Neural progenitor cell (in vitro differentiated cells): ENCODE results near the gene BAIAP3. TPM values are rescaled to one million over a fixed set of nuclear protein-coding genes. Genes with fewer than 3 reads are reported as not detected.

Experiments used
- DNase-seq: peaks from one replicate; pipeline ENCODE4 v3.0.0-alpha.2; 2016; ENCODE audit warnings: low spot score
- H2AFZ ChIP-seq: fragments of 200-600 bp; sonication (generic); replicated peaks from 2 replicates; pipeline ENCODE4 v1.6.1; 2016; ENCODE audit warnings: antibody characterized with exemption
- H3F3A ChIP-seq: fragments of 200-600 bp; sonication (generic); 2 replicates; pipeline ENCODE4 v1.6.1; 2016; ENCODE audit warnings: antibody characterized with exemption, low read depth
- H3K27ac ChIP-seq: fragments of 200-600 bp; sonication (generic); 2 replicates; pipeline ENCODE4 v1.5.1; 2016; ENCODE audit warnings: mild to moderate bottlenecking
- H3K27me3 ChIP-seq: fragments of 200-600 bp; sonication (generic); 2 replicates; pipeline ENCODE4 v1.6.1; 2016; ENCODE audit warnings: mild to moderate bottlenecking, moderate library complexity
- H3K36me3 ChIP-seq: fragments of 200-600 bp; sonication (generic); 2 replicates; pipeline ENCODE4 v1.5.1; 2016
- H3K4me1 ChIP-seq: fragments of 200-600 bp; sonication (generic); 2 replicates; pipeline ENCODE4 v1.6.1; 2016; ENCODE audit warnings: mixed run types
- H3K4me2 ChIP-seq: fragments of 200-600 bp; sonication (generic); 2 replicates; pipeline ENCODE4 v1.6.1; 2016
- H3K4me3 ChIP-seq: fragments of 200-600 bp; sonication (generic); 2 replicates; pipeline ENCODE4 v1.5.1; 2016
- H3K79me2 ChIP-seq: fragments of 200-600 bp; sonication (generic); 2 replicates; pipeline ENCODE4 v1.6.1; 2016; ENCODE audit warnings: low read depth
- H3K9ac ChIP-seq: fragments of 200-600 bp; sonication (generic); 2 replicates; pipeline ENCODE4 v1.6.1; 2016
- H3K9me3 ChIP-seq: fragments of 200-600 bp; sonication (generic); 2 replicates; pipeline ENCODE4 v1.5.1; 2016; ENCODE audit warnings: low read depth
- H4K20me1 ChIP-seq: fragments of 200-600 bp; sonication (generic); 2 replicates; pipeline ENCODE4 v1.6.1; 2016; ENCODE audit warnings: low read depth
- H3K27ac Mint-ChIP-seq: 3 replicates; pipeline ENCODE4 v1.8.0; 2021; ENCODE audit warnings: mixed read lengths
- H3K27me3 Mint-ChIP-seq: 2 replicates; pipeline ENCODE4 v1.8.0; 2022; ENCODE audit warnings: low read depth, mild to moderate bottlenecking, inconsistent platforms, moderate library complexity, mixed read lengths; ENCODE audit not compliant: insufficient read depth
- H3K36me3 Mint-ChIP-seq: 3 replicates; pipeline ENCODE4 v1.8.0; 2021; ENCODE audit warnings: mixed read lengths
- H3K4me1 Mint-ChIP-seq: 3 replicates; pipeline ENCODE4 v1.8.0; 2021; ENCODE audit warnings: mixed read lengths
- H3K4me3 Mint-ChIP-seq: 3 replicates; pipeline ENCODE4 v1.8.0; 2021; ENCODE audit warnings: mild to moderate bottlenecking, moderate library complexity, mixed read lengths
- H3K9me3 Mint-ChIP-seq: 3 replicates; pipeline ENCODE4 v1.8.0; 2020; ENCODE audit warnings: mixed read lengths
- CTCF ChIP-seq: fragments of 200-600 bp; sonication (generic); IDR thresholded peaks from 2 replicates; pipeline ENCODE4 v1.5.1; 2017; ENCODE audit warnings: antibody characterized with exemption, mild to moderate bottlenecking
- EZH2 ChIP-seq: fragments of 200-600 bp; sonication (generic); IDR thresholded peaks from 2 replicates; pipeline ENCODE4 v1.6.1; 2017; ENCODE audit warnings: antibody characterized with exemption, mild to moderate bottlenecking, moderate library complexity
- EZH2phosphoT487 ChIP-seq: fragments of 200-600 bp; sonication (generic); IDR thresholded peaks from 2 replicates; pipeline ENCODE4 v1.6.1; 2017; ENCODE audit warnings: antibody characterized with exemption
- total RNA-seq: library from RNA; depleted of rRNA; stranded (reverse); fragments of >200 nt; gene quantifications from 2 replicates; pipeline ENCODE4 v1.2.3, GENCODE V29; 2015; ENCODE audit warnings: low replicate concordance

The BAIAP3 gene
- total RNA-seq, 1 donor from 2014 or later: 0.34 TPM

- no peaks in the 10 kb centered on the region for H3K36me3 ChIP-seq
- H3K9me3 ChIP-seq: no peaks in the 10 kb centered on the region
Measured at GRCh38 chr16:1348441-1348840, 15.0 kb downstream of the BAIAP3 start.

GRCh38 chr16:1348926-1349325 is 15.5 kb downstream of the BAIAP3 start:
- Histone ChIP-seq H3F3A (no peaks in the 10 kb centered on the region), H3K4me2 (no peak overlapping the region), H4K20me1 (peaks cover 6% of the 10 kb centered on the region), H3K27ac (no peak overlapping the region), H3K9ac (no peak overlapping the region), H3K27me3 (peaks cover 13% of the 10 kb centered on the region), H3K79me2 (peaks cover 34% of the 10 kb centered on the region), H3K4me3 (no peak overlapping the region), H2AFZ (no peak overlapping the region), H3K9me3 (no peaks in the 10 kb centered on the region), H3K36me3 (no peaks in the 10 kb centered on the region), H3K4me1 (no peaks in the 10 kb centered on the region)
- peak overlapping the region; percentile 55 for H3K4me3 Mint-ChIP-seq
- H3K4me1 Mint-ChIP-seq: peaks cover 21% of the 10 kb centered on the region
- TF ChIP-seq EZH2 (no peak), EZH2phosphoT487 (no peak), CTCF (no peak)
- peaks cover 5% of the 10 kb centered on the region for H3K36me3 Mint-ChIP-seq
- no peak overlapping the region for H3K27ac Mint-ChIP-seq
- H3K9me3 Mint-ChIP-seq: peaks cover 6% of the 10 kb centered on the region
- no peak for DNase-seq
- H3K27me3 Mint-ChIP-seq: peaks cover 16% of the 10 kb centered on the region

More at GRCh38 chr16:1348441-1348840, 15.0 kb downstream of the BAIAP3 start:
- H4K20me1 ChIP-seq: peaks cover 6% of the 10 kb centered on the region
- Mint-ChIP-seq H3K36me3 (peaks cover 5% of the 10 kb centered on the region), H3K27me3 (peaks cover 18% of the 10 kb centered on the region), H3K9me3 (peaks cover 6% of the 10 kb centered on the region), H3K4me1 (peaks cover 19% of the 10 kb centered on the region), H3K27ac (no peak overlapping the region), H3K4me3 (peak overlapping the region; percentile 55)
- peaks cover 3% of the 10 kb centered on the region for H3K4me1 ChIP-seq
- H3K4me3 ChIP-seq: no peak overlapping the region
- H3K79me2 ChIP-seq: peaks cover 29% of the 10 kb centered on the region
- DNase-seq: no peak
- TF ChIP-seq CTCF (no peak), EZH2phosphoT487 (no peak), EZH2 (no peak)
- no peak overlapping the region for H3K9ac ChIP-seq
- no peak overlapping the region for H2AFZ ChIP-seq
- no peak overlapping the region for H3K27ac ChIP-seq
- peaks cover 18% of the 10 kb centered on the region for H3K27me3 ChIP-seq
- no peak overlapping the region for H3K4me2 ChIP-seq
- H3F3A ChIP-seq: no peaks in the 10 kb centered on the region

- H3K4me3 ChIP-seq: no peak overlapping the region
- H3K4me1 ChIP-seq: no peaks in the 10 kb centered on the region
- Mint-ChIP-seq H3K4me1 (peaks cover 21% of the 10 kb centered on the region), H3K36me3 (peaks cover 5% of the 10 kb centered on the region), H3K27me3 (peaks cover 16% of the 10 kb centered on the region), H3K4me3 (peak overlapping the region; percentile 24), H3K9me3 (peaks cover 6% of the 10 kb centered on the region), H3K27ac (no peak overlapping the region)
- H3K27me3 ChIP-seq: peaks cover 9% of the 10 kb centered on the region
- H4K20me1 ChIP-seq: peaks cover 6% of the 10 kb centered on the region
- peaks cover 37% of the 10 kb centered on the region for H3K79me2 ChIP-seq
- H3K36me3 ChIP-seq: no peaks in the 10 kb centered on the region
- H3K9me3 ChIP-seq: no peaks in the 10 kb centered on the region
- H2AFZ ChIP-seq: no peak overlapping the region
- DNase-seq: no peak
- no peaks in the 10 kb centered on the region for H3F3A ChIP-seq
- H3K9ac ChIP-seq: no peak overlapping the region
- no peak overlapping the region for H3K4me2 ChIP-seq
- H3K27ac ChIP-seq: no peak overlapping the region
- TF ChIP-seq CTCF (no peak), EZH2 (no peak), EZH2phosphoT487 (no peak)
Measured at GRCh38 chr16:1349351-1349750, 15.9 kb downstream of the BAIAP3 start.
